Stimulated activated CD8-positive, alpha-beta memory T cell treated with anti-CD3 and anti-CD28 coated beads, Interleukin-2, amount 100 ng/mL, for 1 hour (primary cell): ENCODE measurements around the gene GATB.

Experiments used
- DNase-seq, 2 donors: peaks; one replicate each; pipeline ENCODE4 v3.0.0-alpha.2; 2020; ENCODE audit warnings: low read depth in 2 of 2

Gene GATB

GRCh38 chr4:151675411-151675971 is 85.3 kb downstream of the GATB start:
- no peak for DNase-seq

- DNase-seq = no peak
These were observed 85.9 kb downstream of the GATB start for GRCh38 chr4:151674804-151675391.

GRCh38 chr4:151673908-151674520 is 86.8 kb downstream of the GATB start:
- DNase-seq = no peak

GRCh38 chr4:151672996-151673395 is 87.8 kb downstream of the GATB start:
- no peak for DNase-seq

- no peak for DNase-seq
These were observed 89.2 kb downstream of the GATB start for GRCh38 chr4:151671541-151672059.

GRCh38 chr4:151670843-151671242 is 90.0 kb downstream of the GATB start:
- no peak for DNase-seq

GRCh38 chr4:151669990-151670389 is 90.8 kb downstream of the GATB start:
- no peak for DNase-seq

- DNase-seq = no peak
These were observed 92.0 kb downstream of the GATB start for GRCh38 chr4:151668689-151669402.

GRCh38 chr4:151667666-151668065 is 93.1 kb downstream of the GATB start:
- no peak for DNase-seq

GRCh38 chr4:151667048-151667447 is 93.8 kb downstream of the GATB start:
- no peak for DNase-seq

GRCh38 chr4:151666501-151666900 is 94.3 kb downstream of the GATB start:
- DNase-seq = no peak

- no peak for DNase-seq
These were observed 95.1 kb downstream of the GATB start for GRCh38 chr4:151665785-151666127.

- no peak for DNase-seq
These were observed 95.6 kb downstream of the GATB start for GRCh38 chr4:151665022-151665784.

GRCh38 chr4:151664289-151664688 is 96.5 kb downstream of the GATB start:
- DNase-seq = no peak

GRCh38 chr4:151663109-151663508 is 97.7 kb downstream of the GATB start:
- no peak for DNase-seq

- DNase-seq = no peak
These were observed 98.9 kb downstream of the GATB start for GRCh38 chr4:151661873-151662272.

GRCh38 chr4:151660676-151661075 is 100.1 kb downstream of the GATB start:
- no peak for DNase-seq

- no peak for DNase-seq
These were observed 101.0 kb downstream of the GATB start for GRCh38 chr4:151659601-151660364.

GRCh38 chr4:151658959-151659600 is 101.7 kb downstream of the GATB start:
- no peak for DNase-seq

- DNase-seq = no peak
These were observed 102.9 kb downstream of the GATB start for GRCh38 chr4:151657896-151658295.

- DNase-seq = no peak
These were observed 104.7 kb downstream of the GATB start for GRCh38 chr4:151656058-151656457.
